ENCODE data around the gene TMEM117. TPM values are rescaled to one million over a fixed set of nuclear protein-coding genes. Genes with fewer than 3 reads are reported as not detected.

Gene TMEM117
- total RNA-seq, 1 donor = 22.4 TPM

- Histone ChIP-seq H3K27me3 (ENCODE audit: insufficient read depth, low read length) (no peaks in the 10 kb centered on the region), H3K36me3 (ENCODE audit: insufficient read depth, low read length) (no peaks in the 10 kb centered on the region), H3K4me1 (ENCODE audit: insufficient read depth, low read length) (no peaks in the 10 kb centered on the region), H3K27ac (ENCODE audit: low read depth, low read length) (no peak overlapping the region), H4K20me1 (ENCODE audit: insufficient read depth, low read length) (no peaks in the 10 kb centered on the region), H3K4me3 (ENCODE audit: insufficient read depth, low read length) (no peak overlapping the region), H2AFZ (ENCODE audit: low read length) (no peak overlapping the region), H3K79me2 (ENCODE audit: insufficient read depth, low read length) (no peaks in the 10 kb centered on the region), H3K4me2 (ENCODE audit: insufficient read depth, low read length) (no peak overlapping the region), H3K9me3 (ENCODE audit: low read depth, low read length) (no peaks in the 10 kb centered on the region)
- TF ChIP-seq CTCF (IDR thresholded peaks at IDR 0.05; ENCODE audit: extremely low read depth, low read depth, low read length) = no peak
- no peak for DNase-seq (ENCODE audit: insufficient read length, low spot score, missing footprints)
Observed at GRCh38 chr12:43964033-43964432, 128.2 kb downstream of the TMEM117 start.

- Histone ChIP-seq H3K27ac (ENCODE audit: low read depth, low read length) (no peak overlapping the region), H3K4me3 (ENCODE audit: insufficient read depth, low read length) (no peak overlapping the region), H3K4me1 (ENCODE audit: insufficient read depth, low read length) (peaks cover 3% of the 10 kb centered on the region), H3K27me3 (ENCODE audit: insufficient read depth, low read length) (no peaks in the 10 kb centered on the region), H3K36me3 (ENCODE audit: insufficient read depth, low read length) (no peaks in the 10 kb centered on the region), H3K79me2 (ENCODE audit: insufficient read depth, low read length) (no peaks in the 10 kb centered on the region), H2AFZ (ENCODE audit: low read length) (no peak overlapping the region), H3K9me3 (ENCODE audit: low read depth, low read length) (no peaks in the 10 kb centered on the region), H3K4me2 (ENCODE audit: insufficient read depth, low read length) (no peak overlapping the region), H4K20me1 (ENCODE audit: insufficient read depth, low read length) (no peaks in the 10 kb centered on the region)
- no peak for TF ChIP-seq CTCF (IDR thresholded peaks at IDR 0.05; ENCODE audit: extremely low read depth, low read depth, low read length)
- no peak for DNase-seq (ENCODE audit: insufficient read length, low spot score, missing footprints)
Observed at GRCh38 chr12:43964961-43965360, 129.1 kb downstream of the TMEM117 start.

- Histone ChIP-seq H2AFZ (ENCODE audit: low read length) (no peak overlapping the region), H4K20me1 (ENCODE audit: insufficient read depth, low read length) (no peaks in the 10 kb centered on the region), H3K4me3 (ENCODE audit: insufficient read depth, low read length) (no peak overlapping the region), H3K79me2 (ENCODE audit: insufficient read depth, low read length) (no peaks in the 10 kb centered on the region), H3K36me3 (ENCODE audit: insufficient read depth, low read length) (no peaks in the 10 kb centered on the region), H3K27me3 (ENCODE audit: insufficient read depth, low read length) (no peaks in the 10 kb centered on the region), H3K27ac (ENCODE audit: low read depth, low read length) (no peak overlapping the region), H3K4me2 (ENCODE audit: insufficient read depth, low read length) (no peak overlapping the region), H3K9me3 (ENCODE audit: low read depth, low read length) (no peaks in the 10 kb centered on the region), H3K4me1 (ENCODE audit: insufficient read depth, low read length) (peaks cover 5% of the 10 kb centered on the region)
- DNase-seq (ENCODE audit: insufficient read length, low spot score, missing footprints) = no peak
- TF ChIP-seq CTCF (IDR thresholded peaks at IDR 0.05; ENCODE audit: extremely low read depth, low read depth, low read length) = no peak
Observed at GRCh38 chr12:43965899-43966298, 130.0 kb downstream of the TMEM117 start.

GRCh38 chr12:43968736-43969135 lies 132.9 kb downstream of the TMEM117 start:
- no peak overlapping the region for H3K4me3 ChIP-seq (ENCODE audit: insufficient read depth, low read length)
- no peak overlapping the region for H2AFZ ChIP-seq (ENCODE audit: low read length)
- no peaks in the 10 kb centered on the region for H3K9me3 ChIP-seq (ENCODE audit: low read depth, low read length)
- no peak for TF ChIP-seq CTCF (IDR thresholded peaks at IDR 0.05; ENCODE audit: extremely low read depth, low read depth, low read length)
- H3K27ac ChIP-seq (ENCODE audit: low read depth, low read length) = no peak overlapping the region
- peaks cover 5% of the 10 kb centered on the region for H3K4me1 ChIP-seq (ENCODE audit: insufficient read depth, low read length)
- H4K20me1 ChIP-seq (ENCODE audit: insufficient read depth, low read length) = no peaks in the 10 kb centered on the region
- no peaks in the 10 kb centered on the region for H3K79me2 ChIP-seq (ENCODE audit: insufficient read depth, low read length)
- H3K36me3 ChIP-seq (ENCODE audit: insufficient read depth, low read length) = no peaks in the 10 kb centered on the region
- no peak overlapping the region for H3K4me2 ChIP-seq (ENCODE audit: insufficient read depth, low read length)
- no peaks in the 10 kb centered on the region for H3K27me3 ChIP-seq (ENCODE audit: insufficient read depth, low read length)
- DNase-seq (ENCODE audit: insufficient read length, low spot score, missing footprints) = no peak

All from osteoblast (primary cell).